Activated CD8-positive, alpha-beta memory T cell treated with anti-CD3 and anti-CD28 coated beads for 4 hours (primary cell): ENCODE measurements around the gene PTCSC3.

Experiments
- DNase-seq, 2 donors: peaks; one replicate each; pipeline ENCODE4 v3.0.0-alpha.2; 2020; ENCODE audit warnings: low read depth in 2 of 2

Gene PTCSC3

GRCh38 chr14:36176524-36176923, at the start of gene PTCSC3:
TSS of gene PTCSC3 (minus strand) at chr14:36176722.
- no peak for DNase-seq

GRCh38 chr14:36226164-36226563, 49.6 kb upstream of the PTCSC3 start:
- no peak for DNase-seq

DNA sequence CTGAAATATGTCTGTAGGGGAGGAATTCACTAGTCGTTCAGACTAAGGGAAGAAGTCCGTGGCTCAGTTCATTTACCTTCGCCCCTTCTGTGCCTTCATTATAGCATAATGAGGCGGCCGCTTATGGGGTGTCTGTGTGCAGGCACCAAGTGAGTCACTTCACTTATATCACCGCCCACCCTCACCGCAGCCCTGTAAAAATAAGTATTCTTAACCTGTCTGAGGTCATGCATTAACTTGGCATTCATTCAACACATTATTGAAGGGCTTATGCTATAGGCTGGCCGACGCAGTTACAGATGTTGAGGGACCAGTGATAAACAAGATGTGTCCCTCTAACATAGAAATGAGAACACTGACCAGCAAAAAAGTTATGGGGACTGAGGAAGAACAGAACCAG, 47.7 kb upstream of the PTCSC3 start:
- no peak for DNase-seq

DNA sequence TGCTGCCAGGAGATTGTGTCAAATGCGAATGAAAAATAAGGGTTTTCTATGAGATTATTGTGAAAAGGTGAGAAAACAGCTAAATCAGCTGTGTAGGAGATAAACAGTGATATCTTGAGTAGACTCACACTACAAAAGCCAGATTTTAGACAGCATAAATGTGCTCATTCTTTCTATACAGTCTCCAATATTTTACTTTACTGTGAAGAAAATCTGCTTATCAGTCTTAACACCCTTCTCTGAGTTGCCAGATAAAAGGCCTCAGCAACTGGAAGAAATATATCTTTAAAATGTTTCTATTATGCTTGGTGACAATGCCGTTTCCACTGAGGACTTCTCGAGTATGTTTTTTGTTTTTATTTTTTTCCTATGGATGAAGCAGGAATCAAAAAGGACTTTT, 47.0 kb upstream of the PTCSC3 start:
- no peak for DNase-seq

DNA sequence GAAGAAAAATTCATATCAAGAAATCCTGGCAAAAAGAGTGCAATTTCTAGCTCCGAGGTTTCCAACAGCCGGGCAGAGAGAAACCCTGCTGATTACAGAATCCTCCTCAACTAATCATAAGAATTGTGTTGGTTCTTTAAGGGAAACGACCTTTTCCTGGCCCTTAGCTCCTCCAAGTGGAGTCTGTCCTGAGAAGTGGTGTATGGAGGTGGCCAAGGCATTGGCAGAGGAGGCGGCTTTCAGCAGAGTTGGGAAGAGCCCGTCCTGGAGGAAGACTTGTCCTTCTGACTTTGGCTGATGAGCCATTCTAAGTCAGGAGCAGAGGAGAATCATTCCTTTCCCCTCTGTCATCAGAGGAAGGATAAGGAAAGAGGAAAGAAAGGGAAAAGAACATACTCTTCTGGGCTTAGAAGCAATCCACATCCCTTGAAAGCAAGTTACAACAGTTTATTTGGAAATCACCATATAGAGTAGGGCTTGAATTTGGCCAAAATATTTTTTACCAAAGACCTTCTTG, 46.5 kb upstream of the PTCSC3 start:
- DNase-seq: no peak

DNA sequence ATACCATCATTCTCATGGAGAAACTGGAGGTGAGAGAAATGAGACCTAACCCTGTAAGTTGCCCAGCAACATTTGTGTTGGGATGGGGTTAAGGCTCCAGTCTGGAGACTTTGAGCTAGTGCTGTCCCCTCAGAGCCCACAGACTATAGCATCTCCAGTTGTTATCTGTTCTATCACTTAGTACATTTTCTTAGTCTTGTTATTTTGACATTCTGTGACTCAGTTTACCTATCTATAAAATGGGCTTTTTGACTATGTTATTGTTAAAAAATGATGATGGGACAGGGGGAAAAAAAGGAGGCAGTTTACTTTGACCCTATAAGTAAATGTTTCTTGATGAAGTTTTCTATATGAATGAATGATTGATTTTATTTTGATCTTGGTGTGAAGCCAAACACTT, 45.8 kb upstream of the PTCSC3 start:
- no peak for DNase-seq

- no peak for DNase-seq
These were observed 44.6 kb upstream of the PTCSC3 start for GRCh38 chr14:36221112-36221511.

DNA sequence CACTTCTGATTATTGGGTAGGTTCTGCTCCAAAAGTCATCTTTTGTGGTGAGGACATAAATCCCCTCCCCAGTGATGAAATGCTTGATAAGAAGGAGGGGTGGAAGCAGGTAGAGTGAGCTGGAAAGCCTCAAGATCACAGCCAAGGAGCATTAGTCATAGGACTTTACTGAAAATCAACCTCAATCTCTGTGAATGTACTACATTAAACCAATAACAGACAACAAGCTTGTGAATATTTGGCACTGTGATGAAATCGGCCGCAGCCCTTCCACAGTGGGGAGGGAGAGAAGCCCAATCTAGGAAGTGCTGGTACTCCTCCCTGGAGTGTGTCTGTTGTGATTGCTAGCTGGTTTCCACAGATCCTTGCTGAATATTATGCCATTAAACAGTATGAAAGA, 41.2 kb upstream of the PTCSC3 start:
- DNase-seq: no peak

DNA sequence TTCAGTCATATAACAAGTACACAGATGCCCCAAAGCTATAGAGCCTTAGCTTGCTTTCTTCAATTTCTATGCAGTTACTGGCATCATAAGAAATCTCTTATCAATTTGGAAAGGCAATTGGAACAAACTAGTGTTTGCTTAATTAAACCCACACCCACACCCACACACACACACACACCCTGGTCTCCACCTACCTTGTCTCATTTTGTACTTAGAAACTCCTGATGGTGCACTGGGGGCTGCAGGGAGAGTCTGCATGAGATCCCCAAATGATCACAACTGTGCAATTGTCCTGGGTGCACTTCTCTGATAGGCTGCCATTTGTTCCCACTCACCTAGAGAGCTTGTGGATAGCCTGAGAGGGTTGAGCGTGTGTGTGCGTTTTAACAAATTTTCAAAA, 40.5 kb upstream of the PTCSC3 start:
- no peak for DNase-seq

- DNase-seq: no peak
These were observed 38.7 kb upstream of the PTCSC3 start for GRCh38 chr14:36215217-36215598.

GRCh38 chr14:36214476-36215216, 38.1 kb upstream of the PTCSC3 start:
- no peak for DNase-seq

DNA sequence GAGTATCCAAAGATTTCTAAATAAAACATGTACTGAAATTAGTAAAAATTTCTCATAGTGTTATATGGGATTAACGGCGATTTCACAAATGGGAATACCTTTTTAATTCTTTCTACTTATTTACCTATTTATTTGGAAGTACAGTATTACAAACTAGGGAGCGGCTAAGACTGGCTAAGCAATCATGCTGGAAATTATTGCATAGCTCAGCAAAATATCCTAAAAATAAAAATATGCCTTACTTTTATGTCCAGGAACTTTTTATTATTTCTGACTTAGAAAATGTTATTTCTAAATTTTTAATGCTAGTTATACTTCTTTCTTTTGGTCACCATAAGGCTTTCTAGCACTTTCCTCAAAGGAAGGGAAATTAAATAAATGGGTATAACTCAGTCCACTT, 36.5 kb upstream of the PTCSC3 start:
- no peak for DNase-seq

GRCh38 chr14:36212577-36212976, 36.1 kb upstream of the PTCSC3 start:
- DNase-seq: no peak

- no peak for DNase-seq
These were observed 32.3 kb upstream of the PTCSC3 start for GRCh38 chr14:36208690-36209278.

DNA sequence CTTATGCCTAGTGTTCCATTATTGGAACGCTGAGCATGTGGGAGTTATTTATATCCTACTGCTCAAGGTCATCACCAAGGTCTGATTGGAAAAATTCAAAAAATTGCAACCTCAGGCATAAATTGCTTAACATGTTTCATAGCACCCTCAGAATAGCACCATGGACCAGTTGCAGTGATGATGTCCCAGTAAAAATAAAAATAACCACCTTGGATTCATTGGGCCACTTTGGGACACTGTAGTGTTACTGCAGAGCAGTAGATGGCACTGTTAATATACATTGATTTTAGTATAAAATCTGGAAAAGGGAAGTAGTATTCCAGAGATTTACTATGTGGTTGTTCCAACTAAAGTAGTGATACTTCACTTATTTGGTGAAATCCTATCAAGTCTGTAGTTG, 31.0 kb upstream of the PTCSC3 start:
- no peak for DNase-seq

DNA sequence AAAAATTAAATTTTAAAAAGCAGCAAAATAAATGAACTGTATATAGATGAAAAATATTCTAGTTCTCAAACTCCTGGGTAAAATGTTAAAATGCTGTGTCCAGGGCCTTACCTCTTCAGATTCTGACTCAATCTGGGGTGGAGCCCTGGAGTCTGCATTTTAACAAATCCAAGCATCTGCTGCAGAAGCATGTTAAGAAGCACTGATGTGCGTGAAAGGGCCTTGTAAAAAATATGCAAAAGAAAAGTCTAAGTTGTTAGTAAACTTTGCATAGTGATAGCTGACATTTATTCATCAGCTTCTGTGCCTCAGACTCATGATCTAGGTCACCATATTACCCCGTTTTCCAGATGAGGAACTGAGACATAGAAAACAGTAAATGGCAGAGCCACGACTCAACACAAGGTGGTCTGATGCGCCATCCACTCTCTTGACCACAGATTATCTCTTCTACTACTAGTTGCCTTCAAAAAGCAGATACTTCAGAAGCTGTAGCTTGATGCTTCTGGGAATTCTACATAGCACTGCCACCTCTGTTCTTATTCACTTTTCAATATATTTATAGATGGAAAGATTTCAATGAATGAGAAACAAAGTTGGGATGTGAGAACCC, 28.0 kb upstream of the PTCSC3 start:
- DNase-seq: no peak

- DNase-seq: no peak
These were observed 21.9 kb upstream of the PTCSC3 start for GRCh38 chr14:36198378-36198777.

DNA sequence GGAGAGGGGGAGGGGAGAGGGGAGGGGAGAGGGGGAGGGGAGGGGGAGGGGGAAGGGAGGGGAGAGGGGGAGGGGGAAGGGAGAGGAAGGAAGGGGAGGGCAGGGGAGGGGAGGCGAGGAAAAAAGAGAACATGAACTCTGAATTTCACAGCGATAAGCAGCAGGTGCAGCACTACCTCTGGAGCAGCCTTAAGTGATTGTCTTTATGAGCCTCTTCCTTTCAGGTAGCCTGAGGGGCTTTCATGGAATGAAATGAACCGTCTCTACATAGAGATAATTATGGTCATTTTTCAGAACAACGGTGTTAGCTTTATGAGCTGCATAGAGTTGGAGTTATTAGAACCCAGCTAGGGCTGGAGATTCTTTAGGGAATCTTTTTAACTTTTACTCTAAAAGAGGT, 18.1 kb upstream of the PTCSC3 start:
- no peak for DNase-seq

- no peak for DNase-seq
These were observed 16.0 kb upstream of the PTCSC3 start for GRCh38 chr14:36192530-36192929.

- DNase-seq: no peak
These were observed 6.9 kb upstream of the PTCSC3 start for GRCh38 chr14:36183402-36183801.

DNA sequence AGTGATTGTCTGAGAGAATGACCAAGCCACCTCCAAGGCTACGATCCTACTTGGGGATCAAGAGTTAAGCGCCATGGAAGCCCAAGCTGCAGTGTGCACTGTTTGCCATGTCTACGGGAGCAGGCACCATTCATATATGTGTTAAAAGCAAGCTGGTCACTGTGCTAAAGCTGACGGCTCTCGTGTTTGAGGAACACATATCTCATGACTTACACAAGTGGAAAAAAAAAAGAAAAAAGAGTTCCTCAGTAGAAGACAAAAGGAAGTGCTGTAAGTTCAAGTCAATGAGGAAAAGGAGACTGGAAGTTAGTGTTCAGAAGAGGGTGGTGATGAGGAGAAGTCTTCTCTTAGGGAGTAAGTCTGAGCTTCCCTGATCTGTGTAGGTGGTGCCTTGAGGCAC, 4.9 kb upstream of the PTCSC3 start:
- DNase-seq: no peak

DNA sequence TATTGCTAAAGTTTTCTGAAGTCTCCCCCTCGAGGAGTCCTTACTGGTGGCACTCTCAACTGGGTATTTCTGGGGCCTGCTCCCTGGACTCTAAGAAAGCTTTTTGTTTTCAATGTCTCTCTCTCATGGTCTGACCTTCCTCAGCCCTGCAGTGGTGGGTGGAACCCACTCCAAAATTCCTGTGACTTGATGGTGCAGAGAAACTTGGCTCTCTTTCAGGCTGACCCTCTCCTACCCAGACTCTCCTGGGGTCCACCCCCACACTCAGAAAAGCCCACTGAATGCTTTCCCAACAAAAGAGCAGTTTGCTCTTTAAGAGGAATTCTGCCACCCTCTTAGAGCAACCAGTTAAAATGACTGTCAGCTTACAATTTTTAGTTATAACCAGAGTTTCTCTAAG, 967 bp upstream of the PTCSC3 start:
- no peak for DNase-seq

DNA sequence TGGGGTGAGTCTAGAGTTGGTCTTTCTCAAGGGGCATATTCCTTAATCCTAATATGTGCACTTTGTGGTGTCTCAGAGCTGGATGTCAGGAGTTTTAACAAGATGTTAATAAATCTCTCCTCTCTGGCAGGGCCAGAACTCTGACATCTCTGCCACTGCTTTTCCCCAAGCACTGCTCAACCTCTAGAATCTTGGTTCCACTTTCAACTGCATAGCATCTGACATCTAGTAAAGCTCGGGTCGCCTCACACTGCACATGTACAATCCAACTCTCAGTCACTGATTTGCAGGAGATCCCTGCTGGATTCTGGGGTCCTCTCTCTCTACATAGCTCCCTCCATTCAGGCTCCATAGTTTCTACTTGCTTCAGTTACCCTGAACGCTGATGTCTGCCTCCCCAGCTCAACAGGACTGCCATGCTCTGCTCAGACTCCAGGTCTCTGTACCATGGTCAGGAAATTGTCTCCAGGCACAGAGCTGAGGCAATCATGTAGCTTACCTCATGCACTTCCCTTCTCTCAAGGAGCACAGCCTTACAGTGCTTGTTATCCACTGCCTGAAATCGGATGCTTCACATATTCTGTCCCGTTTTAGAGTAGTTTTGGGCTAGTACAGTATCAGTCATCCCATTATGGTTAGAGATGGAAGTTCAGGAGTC, 1.6 kb downstream of the PTCSC3 start:
- no peak for DNase-seq
